Esophagus muscularis mucosa (tissue), 4 donors: ENCODE results near the gene S100A6.

Source experiments
- EP300 ChIP-seq: sonication (generic); formaldehyde crosslinking; IDR thresholded peaks from one replicate; pipeline ENCODE4 v1.6.1; 2017; ENCODE audit warnings: antibody characterized with exemption
- POLR2A ChIP-seq: fragments of 450-650 bp; IDR thresholded peaks from one replicate; pipeline ENCODE4 v1.6.1; 2017; ENCODE audit warnings: antibody characterized with exemption, moderate library complexity, mild to moderate bottlenecking, low read depth
- TF ChIP-seq, protein P1 (sequence below), 3 experiments: fragments of 200-600 bp in 2 of 3; fragments of 450-650 bp in 1 of 3; sonication (generic) in 2 of 3; IDR thresholded peaks; one replicate each; pipeline ENCODE4 v1.5.1; 2017 to 2019; ENCODE audit warnings: antibody characterized with exemption in 3 of 3, mild to moderate bottlenecking in 2 of 3, moderate library complexity in 1 of 3

DNA sequence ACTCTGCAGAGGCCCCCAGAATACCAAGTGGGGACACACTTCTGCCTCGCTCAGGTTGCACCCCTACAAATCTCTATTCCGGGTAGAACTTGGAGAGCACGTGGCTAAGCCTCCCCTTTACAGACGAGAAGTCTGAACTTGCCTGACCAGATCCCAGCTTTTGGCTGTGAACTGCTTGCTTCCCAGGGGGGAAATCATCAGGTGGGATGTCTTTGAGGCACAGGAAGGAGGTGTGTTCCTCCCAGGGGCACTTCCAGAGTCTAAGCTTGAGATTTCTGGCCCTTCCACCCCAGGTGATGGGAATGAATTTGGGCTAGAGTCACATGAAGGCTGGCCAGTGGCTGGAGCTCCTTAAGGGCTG is 14.6 kb upstream of the S100A6 start:
- TF ChIP-seq POLR2A (no peak), EP300 (no peak)
- TF ChIP-seq, protein P1, sequence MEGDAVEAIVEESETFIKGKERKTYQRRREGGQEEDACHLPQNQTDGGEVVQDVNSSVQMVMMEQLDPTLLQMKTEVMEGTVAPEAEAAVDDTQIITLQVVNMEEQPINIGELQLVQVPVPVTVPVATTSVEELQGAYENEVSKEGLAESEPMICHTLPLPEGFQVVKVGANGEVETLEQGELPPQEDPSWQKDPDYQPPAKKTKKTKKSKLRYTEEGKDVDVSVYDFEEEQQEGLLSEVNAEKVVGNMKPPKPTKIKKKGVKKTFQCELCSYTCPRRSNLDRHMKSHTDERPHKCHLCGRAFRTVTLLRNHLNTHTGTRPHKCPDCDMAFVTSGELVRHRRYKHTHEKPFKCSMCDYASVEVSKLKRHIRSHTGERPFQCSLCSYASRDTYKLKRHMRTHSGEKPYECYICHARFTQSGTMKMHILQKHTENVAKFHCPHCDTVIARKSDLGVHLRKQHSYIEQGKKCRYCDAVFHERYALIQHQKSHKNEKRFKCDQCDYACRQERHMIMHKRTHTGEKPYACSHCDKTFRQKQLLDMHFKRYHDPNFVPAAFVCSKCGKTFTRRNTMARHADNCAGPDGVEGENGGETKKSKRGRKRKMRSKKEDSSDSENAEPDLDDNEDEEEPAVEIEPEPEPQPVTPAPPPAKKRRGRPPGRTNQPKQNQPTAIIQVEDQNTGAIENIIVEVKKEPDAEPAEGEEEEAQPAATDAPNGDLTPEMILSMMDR (IDR thresholded peaks at IDR 0.05) = no peak
